AG04450 (cell line): Measurements from ENCODE around the gene ZNF451. TPM values are rescaled to one million over a fixed set of nuclear protein-coding genes. Genes with fewer than 3 reads are reported as not detected.

Source experiments
- CTCF ChIA-PET: fragments of 300-600, 350-600 bp; formaldehyde crosslinking; extraction: SDS; loops from one replicate; lab custom pipeline; 2022; ENCODE audit warnings: antibody characterized with exemption, inconsistent platforms; lab: Charles Lee
- POLR2A ChIA-PET: fragments of 350-600 bp; formaldehyde crosslinking; extraction: SDS; loops from one replicate; lab custom pipeline; 2021; ENCODE audit warnings: antibody characterized with exemption, inconsistent platforms; lab: Yijun Ruan, JAX
- DNase-seq: peaks from one replicate; pipeline ENCODE4 v3.0.0-alpha.2; 2011; ENCODE audit warnings: low read depth, low spot score
- H3K27ac ChIP-seq: one replicate; pipeline ENCODE4 v1.5.1; 2012; ENCODE audit warnings: low read depth, low read length, control low read depth
- H3K27me3 ChIP-seq: one replicate; pipeline ENCODE4 v1.6.0; 2012; ENCODE audit warnings: low read length; ENCODE audit not compliant: control insufficient read depth, insufficient read depth
- H3K4me3 ChIP-seq: 2 replicates; pipeline ENCODE4 v1.5.1; 2011; ENCODE audit warnings: mild to moderate bottlenecking, low read depth, low read length, control low read depth
- H3K9me3 ChIP-seq: 2 replicates; pipeline ENCODE4 v1.5.1; 2012; ENCODE audit warnings: low read length; ENCODE audit not compliant: control insufficient read depth, insufficient read depth
- polyA plus RNA-seq: library from polyadenylated mRNA; depleted of rRNA; stranded (reverse); fragments of >200 nt; gene quantifications from 2 replicates; pipeline ENCODE4 v1.2.3, GENCODE V29; 2011
- TF ChIP-seq, protein P1 (sequence below): IDR thresholded peaks from 2 replicates; pipeline ENCODE4 v1.5.1; 2011; ENCODE audit warnings: low read depth, low read length, control low read depth, inconsistent platforms

Gene ZNF451
- polyA plus RNA-seq, 1 experiment = 31.6 TPM

DNA sequence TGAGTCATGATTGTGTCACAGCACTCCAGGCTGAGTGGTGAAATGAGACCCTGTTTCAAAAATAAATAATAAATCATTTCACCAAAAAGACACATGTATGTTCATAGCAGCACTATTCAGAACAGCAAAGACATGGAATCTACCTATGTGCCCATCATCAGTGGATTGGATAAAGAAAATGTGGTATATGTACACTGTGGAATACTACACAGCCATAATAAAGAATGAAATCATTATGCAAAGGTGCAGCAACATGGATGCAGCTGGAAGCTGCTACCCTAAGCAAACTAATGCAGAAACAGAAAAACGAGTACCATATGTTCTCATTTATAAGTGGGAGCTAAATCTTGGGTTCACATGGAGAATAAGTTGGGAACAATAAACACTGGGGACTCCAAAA, 33.1 kb downstream of the ZNF451 start:
- no peak for DNase-seq
- Histone ChIP-seq H3K27ac (no peak overlapping the region), H3K4me3 (no peak overlapping the region), H3K27me3 (no peaks in the 10 kb centered on the region), H3K9me3 (no peaks in the 10 kb centered on the region)
- TF ChIP-seq, protein P1, sequence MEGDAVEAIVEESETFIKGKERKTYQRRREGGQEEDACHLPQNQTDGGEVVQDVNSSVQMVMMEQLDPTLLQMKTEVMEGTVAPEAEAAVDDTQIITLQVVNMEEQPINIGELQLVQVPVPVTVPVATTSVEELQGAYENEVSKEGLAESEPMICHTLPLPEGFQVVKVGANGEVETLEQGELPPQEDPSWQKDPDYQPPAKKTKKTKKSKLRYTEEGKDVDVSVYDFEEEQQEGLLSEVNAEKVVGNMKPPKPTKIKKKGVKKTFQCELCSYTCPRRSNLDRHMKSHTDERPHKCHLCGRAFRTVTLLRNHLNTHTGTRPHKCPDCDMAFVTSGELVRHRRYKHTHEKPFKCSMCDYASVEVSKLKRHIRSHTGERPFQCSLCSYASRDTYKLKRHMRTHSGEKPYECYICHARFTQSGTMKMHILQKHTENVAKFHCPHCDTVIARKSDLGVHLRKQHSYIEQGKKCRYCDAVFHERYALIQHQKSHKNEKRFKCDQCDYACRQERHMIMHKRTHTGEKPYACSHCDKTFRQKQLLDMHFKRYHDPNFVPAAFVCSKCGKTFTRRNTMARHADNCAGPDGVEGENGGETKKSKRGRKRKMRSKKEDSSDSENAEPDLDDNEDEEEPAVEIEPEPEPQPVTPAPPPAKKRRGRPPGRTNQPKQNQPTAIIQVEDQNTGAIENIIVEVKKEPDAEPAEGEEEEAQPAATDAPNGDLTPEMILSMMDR = no peak
- ChIA-PET CTCF (no interaction called here), POLR2A (no interaction called here)

DNA sequence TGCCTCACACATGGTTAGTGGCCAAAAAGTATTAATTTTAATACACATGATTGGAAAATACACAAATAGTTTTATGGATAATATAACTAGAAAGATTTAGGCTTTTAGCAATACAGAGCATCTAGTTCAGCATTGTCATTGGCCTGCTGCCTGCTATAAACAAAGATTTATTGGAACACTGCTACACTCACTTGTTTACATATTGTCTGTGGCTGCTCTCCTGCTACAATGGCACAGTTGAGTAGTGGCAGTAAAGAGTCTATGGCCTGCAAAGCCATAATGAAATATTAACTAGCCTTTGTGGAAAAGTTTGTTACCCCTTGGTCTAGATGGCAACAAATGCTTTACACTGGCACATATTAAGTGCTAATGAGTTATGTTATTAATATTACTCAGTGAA, 37.8 kb downstream of the ZNF451 start:
- Histone ChIP-seq H3K9me3 (no peaks in the 10 kb centered on the region), H3K4me3 (no peak overlapping the region), H3K27me3 (no peaks in the 10 kb centered on the region), H3K27ac (no peak overlapping the region)
- TF ChIP-seq, protein P1 = no peak
- CTCF ChIA-PET = no interaction called here
- POLR2A ChIA-PET = no interaction called here
- no peak for DNase-seq

DNA sequence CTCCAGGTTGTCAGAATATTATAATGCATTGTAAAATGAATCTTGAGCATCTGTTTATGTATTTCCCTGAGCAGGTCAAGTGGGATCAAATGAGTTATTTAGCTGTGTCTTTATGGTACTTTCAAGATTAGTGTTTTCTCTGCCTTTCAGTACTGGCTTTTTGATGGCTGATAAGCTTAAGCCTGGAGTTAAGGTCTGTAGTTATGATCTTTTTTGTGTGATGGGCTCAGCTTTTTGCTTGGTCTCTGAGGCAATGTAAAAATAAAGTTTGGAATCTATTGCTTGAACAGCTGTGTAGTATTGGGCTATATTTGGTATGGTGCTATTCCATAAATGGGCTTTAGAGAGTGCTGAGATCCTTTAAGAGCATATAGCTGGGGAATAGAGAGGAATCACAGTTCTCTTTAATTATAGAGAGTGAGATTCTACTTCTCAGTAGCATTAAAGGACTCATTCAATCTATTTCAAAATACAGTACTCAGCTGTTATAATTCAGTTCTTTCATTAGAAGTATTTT, 40.7 kb downstream of the ZNF451 start:
- no peak for DNase-seq
- Histone ChIP-seq H3K27me3 (no peaks in the 10 kb centered on the region), H3K9me3 (no peaks in the 10 kb centered on the region), H3K27ac (no peak overlapping the region), H3K4me3 (no peak overlapping the region)
- CTCF ChIA-PET = interaction anchor here (0.6 to 1.8 kb wide), 6 partner anchors 60 to 238 kb away, joined by 3 to 6 read pairs (median 3); no protein-coding TSS in a partner anchor
- POLR2A ChIA-PET = no interaction called here
- TF ChIP-seq, protein P1 = peak; percentile 14; the same call in 1 of the 2 replicates

DNA sequence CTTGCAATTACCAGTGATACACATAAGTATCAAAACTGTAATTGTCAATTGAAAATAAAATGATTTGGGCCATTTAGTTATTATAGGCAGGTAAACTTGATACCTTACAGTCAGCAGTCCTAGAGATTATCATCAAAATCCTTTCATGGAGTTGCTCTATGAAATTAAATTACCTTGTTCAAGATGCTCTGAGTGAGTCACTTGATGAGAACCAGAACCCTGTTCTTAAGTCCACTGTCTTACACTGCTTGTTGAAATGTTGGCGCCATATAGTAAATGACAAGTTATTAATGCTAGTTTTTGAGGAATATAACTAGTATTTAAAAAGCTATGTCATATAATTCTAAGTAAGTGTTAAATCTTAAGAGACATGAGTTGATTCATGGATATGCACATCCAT, 45.0 kb downstream of the ZNF451 start:
- CTCF ChIA-PET = interaction anchor here (1.4 kb wide), 1 partner anchor 181 kb away, joined by 3 read pairs; no protein-coding TSS in a partner anchor
- TF ChIP-seq, protein P1 = no peak
- no peak overlapping the region for H3K27ac ChIP-seq

DNA sequence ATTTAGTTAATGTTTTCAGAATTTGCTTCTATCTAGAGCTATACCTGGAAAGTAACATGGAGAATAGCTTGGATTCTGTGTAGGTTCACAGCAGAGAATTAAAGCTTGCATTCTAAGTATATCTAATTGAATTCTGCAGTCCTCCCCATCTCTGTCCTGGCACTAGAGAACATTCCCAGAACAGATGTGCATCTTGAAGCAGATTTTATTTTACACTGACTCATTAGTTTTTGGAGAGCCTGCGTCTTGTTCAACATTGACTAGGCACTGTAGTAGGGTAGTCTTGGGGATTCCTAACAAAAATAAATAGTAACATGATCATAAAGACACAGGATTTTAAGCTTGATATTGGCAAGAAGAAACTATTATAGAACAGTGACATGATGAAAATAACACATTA, 45.9 kb downstream of the ZNF451 start:
- TF ChIP-seq, protein P1 = no peak
- CTCF ChIA-PET = interaction anchor here (0.6 to 1.2 kb wide), 3 partner anchors 8 to 181 kb away, joined by 3 to 6 read pairs (median 3); partner anchors contain the start of gene BEND6
- no peaks in the 10 kb centered on the region for H3K9me3 ChIP-seq
- H3K27me3 ChIP-seq = no peaks in the 10 kb centered on the region
- no peak overlapping the region for H3K27ac ChIP-seq
- peak; percentile 8 for DNase-seq
- POLR2A ChIA-PET = interaction anchor here (0.5 kb wide), 1 partner anchor 48 kb away, joined by 6 read pairs; no protein-coding TSS in a partner anchor
- no peak overlapping the region for H3K4me3 ChIP-seq

More for the DNA sequence above, 45.0 kb downstream of the ZNF451 start:
- POLR2A ChIA-PET = no interaction called here
- DNase-seq = no peak
- no peaks in the 10 kb centered on the region for H3K27me3 ChIP-seq
- H3K4me3 ChIP-seq = no peak overlapping the region
- no peaks in the 10 kb centered on the region for H3K9me3 ChIP-seq
